A549 (cell line): ENCODE measurements around the gene TBCC.

ENCODE experiments used
- CHD2 ChIP-seq: fragments of 150-350 bp; IDR thresholded peaks from 2 replicates; pipeline ENCODE4 v1.6.1; 2014; ENCODE audit warnings: low read length; ENCODE audit not compliant: partially characterized antibody
- EHMT2 ChIP-seq: fragments of 200-600 bp; sonication (generic); IDR thresholded peaks from 2 replicates; pipeline ENCODE4 v1.6.1; 2016; ENCODE audit warnings: antibody characterized with exemption, low read depth, mild to moderate bottlenecking, moderate library complexity
- EP300 ChIP-seq, 2 experiments: fragments of >200 bp; sonication (Bioruptor Twin); formaldehyde crosslinking; IDR thresholded peaks; 2 replicates in 1 of 2; 3 replicates in 1 of 2; pipeline ENCODE4 v1.6.1; 2016 to 2017
- HDAC2 ChIP-seq: fragments of 200-600 bp; sonication (generic); IDR thresholded peaks from 2 replicates; pipeline ENCODE4 v1.6.1; 2016
- HOXA7 ChIP-seq: fragments of 250-450 bp; sonication (Bioruptor Pico); IDR thresholded peaks from 2 replicates; pipeline ENCODE4 v1.5.0; 2020; ENCODE audit warnings: mild to moderate bottlenecking, moderate library complexity
- KDM1A ChIP-seq: fragments of 200-600 bp; sonication (generic); IDR thresholded peaks from 2 replicates; pipeline ENCODE4 v1.6.1; 2016; ENCODE audit warnings: low read depth, mild to moderate bottlenecking
- NPAS2 ChIP-seq: fragments of 250-450 bp; sonication (Bioruptor Pico); IDR thresholded peaks from 2 replicates; pipeline ENCODE4 v1.8.0; 2022; ENCODE audit warnings: mild to moderate bottlenecking, moderate library complexity, borderline replicate concordance
- POLR2A ChIP-seq: IDR thresholded peaks from 2 replicates; pipeline ENCODE4 v1.6.1; 2012; ENCODE audit warnings: mild to moderate bottlenecking, low read length
- SMC3 ChIP-seq: fragments of >200 bp; sonication (Bioruptor Twin); formaldehyde crosslinking; IDR thresholded peaks from 3 replicates; pipeline ENCODE4 v1.6.1; 2018; ENCODE audit warnings: inconsistent platforms
- TFCP2L1 ChIP-seq: fragments of 250-450 bp; sonication (Bioruptor Pico); IDR thresholded peaks from 2 replicates; pipeline ENCODE4 v1.5.0; 2021; ENCODE audit warnings: mild to moderate bottlenecking
- TF ChIP-seq, protein P1 (sequence below): IDR thresholded peaks from 2 replicates; pipeline ENCODE4 v1.6.1; 2012
- TF ChIP-seq, protein P2 (sequence below): fragments of >200 bp; sonication (Bioruptor Twin); formaldehyde crosslinking; IDR thresholded peaks from 3 replicates; pipeline ENCODE4 v1.5.1; 2016

DNA sequence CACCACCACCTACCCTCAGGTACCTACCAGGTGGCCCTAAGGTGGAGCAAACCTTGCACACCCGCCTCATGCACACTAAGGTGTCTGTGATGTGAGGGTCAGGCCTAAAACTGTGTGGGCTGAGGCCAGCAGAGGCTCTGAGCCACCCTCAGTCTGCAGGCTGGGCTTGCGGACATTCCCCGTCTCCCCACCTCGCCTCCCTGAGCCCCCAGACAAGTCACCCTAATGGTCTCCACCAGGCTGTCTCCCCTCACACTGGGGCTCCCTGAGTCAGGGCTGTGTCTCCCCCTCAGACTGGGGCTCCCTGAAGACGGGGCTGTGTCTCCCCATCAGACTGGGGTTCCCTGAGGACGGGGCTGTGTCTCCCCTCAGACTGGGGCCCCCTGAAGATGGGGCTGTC is 36.0 kb downstream of the TBCC start:
- TF ChIP-seq, protein P1, sequence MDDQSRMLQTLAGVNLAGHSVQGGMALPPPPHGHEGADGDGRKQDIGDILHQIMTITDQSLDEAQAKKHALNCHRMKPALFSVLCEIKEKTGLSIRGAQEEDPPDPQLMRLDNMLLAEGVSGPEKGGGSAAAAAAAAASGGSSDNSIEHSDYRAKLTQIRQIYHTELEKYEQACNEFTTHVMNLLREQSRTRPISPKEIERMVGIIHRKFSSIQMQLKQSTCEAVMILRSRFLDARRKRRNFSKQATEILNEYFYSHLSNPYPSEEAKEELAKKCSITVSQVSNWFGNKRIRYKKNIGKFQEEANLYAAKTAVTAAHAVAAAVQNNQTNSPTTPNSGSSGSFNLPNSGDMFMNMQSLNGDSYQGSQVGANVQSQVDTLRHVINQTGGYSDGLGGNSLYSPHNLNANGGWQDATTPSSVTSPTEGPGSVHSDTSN = no peak
- TF ChIP-seq EP300 (IDR thresholded peaks at IDR 0.05) (no peak), CHD2 (no peak), KDM1A (no peak), HOXA7 (CRISPR knock-in tag) (no peak), POLR2A (no peak), TFCP2L1 (no peak), SMC3 (no peak), HDAC2 (no peak), NPAS2 (no peak), EHMT2 (no peak)
- TF ChIP-seq, protein P2, sequence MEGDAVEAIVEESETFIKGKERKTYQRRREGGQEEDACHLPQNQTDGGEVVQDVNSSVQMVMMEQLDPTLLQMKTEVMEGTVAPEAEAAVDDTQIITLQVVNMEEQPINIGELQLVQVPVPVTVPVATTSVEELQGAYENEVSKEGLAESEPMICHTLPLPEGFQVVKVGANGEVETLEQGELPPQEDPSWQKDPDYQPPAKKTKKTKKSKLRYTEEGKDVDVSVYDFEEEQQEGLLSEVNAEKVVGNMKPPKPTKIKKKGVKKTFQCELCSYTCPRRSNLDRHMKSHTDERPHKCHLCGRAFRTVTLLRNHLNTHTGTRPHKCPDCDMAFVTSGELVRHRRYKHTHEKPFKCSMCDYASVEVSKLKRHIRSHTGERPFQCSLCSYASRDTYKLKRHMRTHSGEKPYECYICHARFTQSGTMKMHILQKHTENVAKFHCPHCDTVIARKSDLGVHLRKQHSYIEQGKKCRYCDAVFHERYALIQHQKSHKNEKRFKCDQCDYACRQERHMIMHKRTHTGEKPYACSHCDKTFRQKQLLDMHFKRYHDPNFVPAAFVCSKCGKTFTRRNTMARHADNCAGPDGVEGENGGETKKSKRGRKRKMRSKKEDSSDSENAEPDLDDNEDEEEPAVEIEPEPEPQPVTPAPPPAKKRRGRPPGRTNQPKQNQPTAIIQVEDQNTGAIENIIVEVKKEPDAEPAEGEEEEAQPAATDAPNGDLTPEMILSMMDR = no peak
